ENCODE data around the gene DPCD.

DNA sequence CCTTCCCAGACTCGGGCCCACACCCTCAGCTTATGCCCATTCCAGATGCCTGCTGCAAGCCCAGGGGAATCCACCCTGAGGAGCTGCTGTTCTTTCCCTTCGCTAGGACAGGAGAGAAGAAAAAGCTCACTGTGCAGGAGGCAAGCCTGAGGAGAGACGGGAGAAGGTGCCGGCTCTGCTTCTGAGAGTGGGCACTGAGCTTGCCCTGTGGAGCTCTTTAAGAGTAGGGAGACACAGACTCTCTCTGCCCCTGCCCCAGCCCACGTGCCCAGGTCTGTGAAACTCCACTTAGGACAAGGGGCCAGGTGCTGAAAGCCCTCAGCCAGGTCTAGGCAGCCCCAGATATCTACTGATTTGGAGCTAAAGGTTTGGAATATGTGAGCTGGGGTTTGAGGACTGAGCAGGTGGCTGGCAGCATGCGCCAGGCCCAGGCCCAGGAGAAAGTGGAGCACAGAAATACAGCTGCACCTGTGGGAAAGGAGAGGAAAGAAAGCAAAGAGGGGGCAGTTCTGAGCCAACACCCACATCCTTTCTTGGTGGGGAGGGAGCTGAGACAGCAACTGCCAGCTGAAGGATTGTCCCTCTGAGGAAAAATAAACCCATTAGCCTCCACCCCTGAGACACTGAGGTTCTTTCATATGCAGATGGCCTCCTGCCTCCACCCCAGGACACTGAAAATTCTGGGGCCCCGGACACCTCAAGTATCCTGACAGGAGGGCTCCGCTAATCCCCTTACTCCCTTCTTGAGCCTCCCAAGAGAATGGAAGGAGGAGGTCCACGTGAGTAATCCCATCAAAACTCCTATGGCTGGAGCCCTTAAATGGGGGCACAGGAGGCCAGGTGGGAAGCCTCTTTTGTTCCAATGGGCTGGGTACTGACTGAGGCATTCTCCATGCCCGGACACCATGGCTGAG is 7.4 kb upstream of the DPCD start:
- TF ChIP-seq, protein P1, sequence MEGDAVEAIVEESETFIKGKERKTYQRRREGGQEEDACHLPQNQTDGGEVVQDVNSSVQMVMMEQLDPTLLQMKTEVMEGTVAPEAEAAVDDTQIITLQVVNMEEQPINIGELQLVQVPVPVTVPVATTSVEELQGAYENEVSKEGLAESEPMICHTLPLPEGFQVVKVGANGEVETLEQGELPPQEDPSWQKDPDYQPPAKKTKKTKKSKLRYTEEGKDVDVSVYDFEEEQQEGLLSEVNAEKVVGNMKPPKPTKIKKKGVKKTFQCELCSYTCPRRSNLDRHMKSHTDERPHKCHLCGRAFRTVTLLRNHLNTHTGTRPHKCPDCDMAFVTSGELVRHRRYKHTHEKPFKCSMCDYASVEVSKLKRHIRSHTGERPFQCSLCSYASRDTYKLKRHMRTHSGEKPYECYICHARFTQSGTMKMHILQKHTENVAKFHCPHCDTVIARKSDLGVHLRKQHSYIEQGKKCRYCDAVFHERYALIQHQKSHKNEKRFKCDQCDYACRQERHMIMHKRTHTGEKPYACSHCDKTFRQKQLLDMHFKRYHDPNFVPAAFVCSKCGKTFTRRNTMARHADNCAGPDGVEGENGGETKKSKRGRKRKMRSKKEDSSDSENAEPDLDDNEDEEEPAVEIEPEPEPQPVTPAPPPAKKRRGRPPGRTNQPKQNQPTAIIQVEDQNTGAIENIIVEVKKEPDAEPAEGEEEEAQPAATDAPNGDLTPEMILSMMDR (conservative IDR thresholded peaks at IDR 0.05), result no peak
- no peak for TF ChIP-seq EZH2 (IDR thresholded peaks at IDR 0.05; ENCODE audit: low read depth)

All from PC-9 (cell line).